NCI-H460 (cell line): ENCODE measurements around the gene KLHL28. TPM values are rescaled to one million over a fixed set of nuclear protein-coding genes. Genes with fewer than 3 reads are reported as not detected.

Source experiments
- DNase-seq: peaks from one replicate; pipeline ENCODE4 v3.0.0-alpha.2; 2016; ENCODE audit warnings: low read depth; ENCODE audit errors: extremely low read depth
- polyA plus RNA-seq: library from polyadenylated mRNA; depleted of rRNA; stranded (reverse); fragments of >200 nt; gene quantifications from 2 replicates; pipeline ENCODE4 v1.2.3, GENCODE V29; 2014; cell fraction: nucleus; rRNA removed
- total RNA-seq: library from RNA; depleted of rRNA; stranded (reverse); fragments of >200 nt; shearing (Covaris generic); gene quantifications from 2 replicates; pipeline ENCODE4 v1.2.3, GENCODE V29; 2014; rRNA removed

KLHL28 gene
- total RNA-seq, result 10.4 and 12.2 TPM in 2 replicates
- 3.4 and 4.3 TPM in 2 replicates for polyA plus RNA-seq

GRCh38 chr14:44961554-44962333, at the start of gene KLHL28, which contains the start of gene TOGARAM1:
Gene KLHL28, minus strand, starts transcription at chr14:44961947. Its CDS starts 16,019 bp downstream, at chr14:44945928.
Gene TOGARAM1, plus strand, starts transcription at chr14:44962190. Its CDS starts 232 bp downstream, at chr14:44962422.
- peak; percentile 100 for DNase-seq

- no peak for DNase-seq
Measured at GRCh38 chr14:45003924-45004323, 42.2 kb upstream of the KLHL28 start.

- DNase-seq, result no peak
Measured at GRCh38 chr14:44995770-44996294, 34.1 kb upstream of the KLHL28 start.

GRCh38 chr14:44995196-44995595, 33.4 kb upstream of the KLHL28 start:
- no peak for DNase-seq

GRCh38 chr14:44990533-44990932, 28.8 kb upstream of the KLHL28 start:
- DNase-seq, result no peak

GRCh38 chr14:44989497-44990440, 28.0 kb upstream of the KLHL28 start:
- no peak for DNase-seq

GRCh38 chr14:44988694-44989093, 26.9 kb upstream of the KLHL28 start:
- no peak for DNase-seq

- DNase-seq, result no peak
Measured at GRCh38 chr14:44982594-44982993, 20.8 kb upstream of the KLHL28 start.

GRCh38 chr14:44981198-44981597, 19.5 kb upstream of the KLHL28 start:
- DNase-seq, result no peak

GRCh38 chr14:44979740-44980356, 18.1 kb upstream of the KLHL28 start:
- no peak for DNase-seq

- DNase-seq, result no peak
Measured at GRCh38 chr14:44979273-44979672, 17.5 kb upstream of the KLHL28 start.

GRCh38 chr14:44971459-44971858, 9.7 kb upstream of the KLHL28 start:
- DNase-seq, result no peak

GRCh38 chr14:44970907-44971306, 9.2 kb upstream of the KLHL28 start:
- no peak for DNase-seq

- DNase-seq, result no peak
Measured at GRCh38 chr14:44968714-44969113, 7.0 kb upstream of the KLHL28 start.

- DNase-seq, result no peak
Measured at GRCh38 chr14:44966601-44967336, 5.0 kb upstream of the KLHL28 start.

- DNase-seq, result no peak
Measured at GRCh38 chr14:44963775-44964380, 2.1 kb upstream of the KLHL28 start.

- DNase-seq, result no peak
Measured at GRCh38 chr14:44963044-44963528, 1.3 kb upstream of the KLHL28 start.

- no peak for DNase-seq
Measured at GRCh38 chr14:44962334-44963043, 742 bp upstream of the KLHL28 start.

- DNase-seq, result peak; percentile 33
Measured at GRCh38 chr14:44961151-44961553, 595 bp downstream of the KLHL28 start.
